Measurements from ENCODE around the gene LAMC3. TPM values are rescaled to one million over a fixed set of nuclear protein-coding genes. Genes with fewer than 3 reads are reported as not detected.
"Not testable (repeated sequence)": the region's sequence is repeated elsewhere in the genome, so short reads cannot be mapped to it uniquely, and the experiment has no call there.

Gene LAMC3
- polyA plus RNA-seq, 1 donor: 2.1 TPM

DNA sequence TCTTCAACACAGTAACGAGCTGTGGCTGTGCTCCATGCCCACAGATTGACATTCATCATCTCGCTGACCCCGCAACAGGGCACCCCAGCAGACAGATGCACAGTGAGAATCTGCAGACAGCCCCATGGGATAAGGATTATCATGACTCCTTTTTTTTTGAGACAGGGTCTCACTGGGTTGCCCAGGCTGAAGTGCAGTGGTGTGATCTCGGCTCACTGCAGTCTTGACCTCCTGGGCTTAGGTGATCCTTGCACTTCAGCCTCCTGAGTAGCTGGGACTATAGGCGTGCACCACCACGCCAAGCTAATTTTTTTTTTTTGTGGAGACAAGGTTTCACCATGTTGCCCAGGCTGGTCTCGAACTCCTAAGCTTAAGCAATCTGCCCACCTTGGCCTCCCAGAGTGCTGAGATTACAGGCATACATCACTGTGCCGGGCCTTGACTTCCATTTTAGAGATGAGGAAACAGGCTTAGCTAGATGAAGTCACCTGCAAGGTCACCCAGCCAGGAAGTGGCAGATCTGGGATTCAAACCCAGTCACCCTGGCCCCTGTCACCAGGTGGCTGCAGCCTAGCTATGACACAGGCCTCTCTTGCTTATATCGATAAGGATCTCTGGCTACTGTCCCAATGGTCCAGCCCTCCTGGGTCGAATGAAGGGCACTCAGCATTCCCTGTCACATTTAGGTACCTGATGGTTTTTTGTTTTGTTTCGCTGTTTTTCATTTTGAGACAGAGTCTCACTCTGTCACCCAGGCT is 92.4 kb downstream of the LAMC3 start:
- DNase-seq: no peak

DNA sequence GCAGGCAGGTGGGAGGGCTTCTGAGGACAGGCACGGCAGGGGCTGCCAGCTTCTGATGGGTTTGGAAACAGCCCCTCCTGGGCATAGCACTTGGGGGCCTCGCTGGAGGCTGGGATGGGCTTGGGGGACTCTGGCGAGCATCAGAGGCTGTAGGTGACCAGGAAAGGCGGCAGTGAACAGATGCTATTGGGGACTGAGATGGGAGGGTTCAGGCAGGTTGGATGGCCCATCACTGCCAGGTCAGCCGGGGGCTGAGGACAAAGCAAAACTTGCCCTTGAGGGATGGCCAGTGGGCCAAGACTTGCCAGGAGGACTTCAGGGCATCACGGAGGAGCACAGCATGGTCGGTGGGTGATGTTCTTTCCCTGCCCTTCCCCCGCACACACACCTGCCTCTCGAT is 94.0 kb downstream of the LAMC3 start:
- DNase-seq: no peak

DNA sequence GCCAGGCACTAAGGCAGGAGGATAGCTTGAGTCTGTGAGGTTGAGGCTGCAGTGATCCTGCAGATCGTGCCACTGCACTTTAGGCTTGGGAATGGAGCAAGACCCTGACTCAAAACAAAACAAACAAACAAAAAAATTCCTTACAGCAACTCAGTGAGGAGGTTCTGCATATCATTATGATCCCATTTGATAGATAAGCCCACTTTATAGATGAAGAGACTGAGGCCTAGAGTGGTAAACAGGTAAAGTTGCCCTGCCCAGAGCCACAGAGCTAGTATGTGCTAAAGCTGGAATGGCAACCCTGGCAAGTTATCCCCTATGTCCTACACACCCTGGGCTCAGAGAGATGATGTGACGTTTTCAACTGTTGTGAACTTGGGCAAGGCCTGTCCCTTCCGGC is 94.6 kb downstream of the LAMC3 start:
- no peak for DNase-seq

DNA sequence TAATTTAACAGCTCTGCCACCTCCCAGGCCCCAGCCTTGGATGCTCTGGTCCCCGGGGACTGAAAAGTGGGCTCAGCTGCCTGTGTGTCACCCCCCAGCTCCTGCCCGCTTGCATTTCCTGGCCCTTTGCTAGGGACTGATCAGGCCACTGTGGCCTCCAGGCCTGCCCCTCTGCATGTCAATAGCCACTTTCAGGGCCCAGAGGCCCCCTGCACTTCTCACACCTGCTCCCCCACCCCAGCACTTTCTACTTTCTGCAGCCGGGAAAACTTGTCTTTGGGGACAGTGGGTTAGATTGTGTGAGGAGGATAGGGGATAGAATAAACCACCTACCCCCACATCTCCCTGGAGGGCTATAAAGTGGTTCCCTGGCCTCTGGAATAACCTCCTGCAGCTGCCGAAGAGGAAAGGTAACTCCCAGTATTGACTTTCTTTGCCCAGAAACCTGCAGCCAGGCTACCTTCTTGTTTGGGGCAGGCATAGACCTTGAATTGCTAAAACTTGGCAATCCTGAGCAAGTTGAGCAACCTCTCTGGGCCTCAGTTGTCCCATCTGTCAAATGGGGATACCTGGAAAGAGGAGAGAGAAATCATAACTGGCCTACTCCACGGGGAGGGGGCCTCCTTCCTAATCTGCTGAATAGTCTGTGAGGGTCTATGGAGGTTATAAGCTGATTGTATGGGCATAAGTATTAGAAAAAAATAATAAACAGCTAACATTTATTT is 95.2 kb downstream of the LAMC3 start:
- no peak for DNase-seq

DNA sequence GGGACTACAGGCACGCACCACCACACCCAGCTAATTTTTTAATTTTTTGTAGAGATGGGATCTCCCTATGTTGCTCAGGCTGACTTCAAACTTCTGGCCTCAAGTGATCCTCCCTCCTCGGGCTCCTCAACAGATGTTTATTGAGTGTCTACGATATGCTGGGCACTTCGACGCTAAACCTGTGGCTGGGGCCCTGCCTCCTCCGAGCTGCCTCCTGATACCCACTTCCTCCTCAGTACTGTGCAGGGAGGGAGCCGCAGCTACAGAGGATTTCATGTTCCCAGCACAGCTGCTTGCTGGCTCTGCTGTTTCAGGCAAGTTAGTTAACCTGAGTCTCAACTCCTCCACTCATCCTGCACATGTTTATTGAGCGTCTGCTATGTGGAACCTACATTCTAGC is 97.0 kb downstream of the LAMC3 start:
- no peak for DNase-seq

DNA sequence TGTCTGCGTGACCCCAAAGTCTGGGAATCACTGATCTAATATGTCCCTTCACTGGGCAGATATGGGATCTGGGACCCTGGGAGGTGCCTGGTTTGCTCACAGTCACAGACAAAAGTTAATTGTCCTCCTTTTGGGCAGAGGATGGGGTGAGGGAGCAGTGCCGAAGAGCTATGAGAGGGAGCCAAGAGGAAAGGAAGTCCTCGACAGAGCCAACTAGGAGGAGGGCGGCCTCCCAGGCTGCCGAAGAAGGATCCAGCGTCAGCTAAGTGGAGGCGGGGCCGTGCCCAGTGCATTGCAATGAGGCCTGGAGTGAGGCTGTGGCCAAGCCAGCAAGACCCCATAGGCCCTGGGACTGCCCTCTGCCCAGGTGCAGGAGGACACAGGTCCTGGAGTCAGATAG is 98.8 kb downstream of the LAMC3 start:
- DNase-seq: no peak

DNA sequence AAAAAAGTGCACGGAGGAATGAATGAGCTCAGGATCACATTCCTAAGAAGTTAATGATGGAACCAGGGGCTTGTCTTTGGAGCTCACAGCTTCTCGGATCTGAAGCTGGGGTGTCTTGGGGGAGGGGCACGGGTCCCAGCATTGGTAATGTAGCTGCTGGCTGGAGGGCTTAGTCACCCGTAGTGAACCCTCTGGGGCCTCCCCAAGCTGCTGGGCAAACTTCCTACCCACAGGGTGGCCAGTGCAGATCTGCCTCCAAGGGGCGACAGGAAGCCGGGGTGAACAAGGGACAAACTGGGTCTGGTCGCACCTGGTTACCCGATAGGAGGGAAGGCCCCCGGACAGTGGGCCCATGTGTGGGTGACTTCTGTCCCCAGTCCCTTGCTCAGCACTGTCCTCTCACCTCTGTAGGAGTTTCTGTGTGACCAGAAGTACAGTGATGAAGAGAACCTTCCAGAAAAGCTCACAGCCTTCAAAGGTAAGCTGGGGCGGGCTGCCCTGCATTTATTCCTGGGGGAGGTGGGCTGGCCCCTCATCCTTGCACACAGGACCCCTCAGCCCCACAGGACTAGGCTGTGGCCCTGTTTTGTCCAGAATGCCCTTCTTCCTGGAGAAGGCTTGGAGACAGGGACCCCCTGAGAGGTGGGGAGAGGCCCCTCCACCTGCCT is 102.3 kb downstream of the LAMC3 start:
- no peak for DNase-seq

DNA sequence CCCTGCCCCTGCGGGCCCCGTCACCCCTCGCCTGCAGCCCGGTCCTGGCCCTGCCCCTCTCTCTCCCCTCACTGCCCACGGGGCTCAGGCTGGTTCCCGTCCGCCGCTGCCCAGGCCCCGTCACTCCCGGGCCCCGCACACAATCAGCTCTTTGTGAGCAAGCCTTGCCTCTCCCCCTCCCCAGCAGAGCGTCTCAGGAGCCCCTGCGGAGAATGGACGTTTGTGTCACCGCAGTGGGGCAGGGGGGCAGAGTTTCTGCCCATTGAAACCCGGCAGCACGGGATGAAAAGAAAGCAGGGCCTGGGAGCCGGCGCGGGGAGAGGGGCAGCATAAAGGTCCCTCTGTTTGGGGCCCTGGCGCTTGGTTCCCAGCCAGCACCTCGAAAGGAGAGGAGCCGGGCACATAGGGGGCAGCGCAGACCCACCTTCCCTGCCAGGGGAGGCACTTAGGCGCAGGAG is 102.9 kb downstream of the LAMC3 start:
- DNase-seq: no peak

DNA sequence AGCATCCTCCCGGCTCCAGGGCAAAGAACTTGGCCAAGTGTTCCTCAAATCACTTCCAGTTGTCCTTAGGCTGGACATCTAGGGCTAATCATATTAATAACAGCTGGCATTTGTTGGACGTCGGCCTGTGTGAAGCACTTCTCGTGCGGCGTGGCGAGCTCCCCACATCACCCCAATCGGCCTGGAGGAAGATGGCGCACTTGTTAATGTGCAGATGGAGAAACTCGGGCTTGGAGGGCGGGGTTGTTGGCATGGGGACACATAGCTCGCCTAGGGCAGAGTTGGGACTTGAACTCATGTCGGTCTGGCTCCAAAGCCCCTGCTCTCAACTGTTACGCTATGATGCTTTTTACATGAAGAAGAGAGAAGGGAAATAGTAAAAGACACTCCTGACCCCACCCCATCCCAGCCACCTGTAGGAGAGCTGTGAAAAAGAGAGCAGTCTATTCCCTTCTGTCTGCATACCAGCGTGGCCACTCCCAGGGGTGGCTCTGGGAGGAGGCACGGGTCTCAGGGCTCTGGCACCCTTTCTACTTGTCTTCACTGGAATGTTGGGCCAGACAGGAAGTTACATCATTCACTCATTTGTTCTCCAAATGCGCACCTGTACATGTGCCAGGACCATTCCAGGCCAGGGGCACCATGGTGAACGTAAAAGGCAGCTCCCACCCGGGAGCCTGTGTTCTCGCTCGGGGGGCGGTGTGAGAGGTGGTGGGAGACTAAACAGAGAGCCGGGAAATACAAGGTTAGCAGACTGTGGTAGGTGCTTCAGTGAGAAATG is 103.6 kb downstream of the LAMC3 start:
- DNase-seq: no peak

DNA sequence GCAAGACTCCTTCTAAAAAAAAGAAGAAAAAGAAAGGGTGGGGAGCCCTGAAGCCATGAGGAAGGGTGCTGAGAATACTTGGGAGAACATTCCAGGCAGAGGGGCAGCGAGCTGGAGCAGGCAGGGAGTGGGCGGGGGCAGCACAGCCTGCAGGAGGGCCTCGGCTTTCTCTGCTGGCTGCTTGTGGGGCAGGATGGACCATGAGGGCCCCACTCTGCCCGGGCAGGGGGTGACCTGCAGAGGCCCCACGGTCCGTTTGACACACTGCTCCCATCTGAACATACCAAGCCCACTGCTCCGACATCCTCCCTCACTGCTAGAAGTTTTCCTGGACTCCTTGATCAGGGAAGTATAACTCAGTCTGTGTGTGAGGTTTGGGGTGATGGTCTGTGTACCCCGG is 104.7 kb downstream of the LAMC3 start:
- DNase-seq: no peak

DNA sequence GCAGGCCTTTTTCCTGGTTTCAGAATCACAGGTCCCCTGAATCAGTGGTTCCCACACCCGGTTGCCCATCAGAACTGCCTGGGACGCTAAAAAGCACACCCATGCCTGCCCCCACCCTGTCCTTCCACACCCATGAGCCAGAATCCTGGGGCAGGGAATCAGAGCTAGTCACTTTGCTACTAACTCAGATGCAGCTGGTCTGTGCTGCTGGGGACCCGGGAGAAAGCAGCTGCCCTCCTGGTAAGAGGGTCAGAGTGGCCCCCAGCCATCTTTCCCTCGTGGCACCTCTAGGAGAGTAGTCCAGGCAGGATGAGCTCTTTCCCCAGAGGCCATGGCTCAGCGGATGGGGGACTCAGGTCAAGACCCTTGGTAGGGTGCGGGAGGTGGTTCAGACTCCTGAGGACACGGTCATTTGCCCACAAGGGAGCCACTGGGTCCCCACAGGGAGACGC is 105.1 kb downstream of the LAMC3 start:
- DNase-seq: no peak

DNA sequence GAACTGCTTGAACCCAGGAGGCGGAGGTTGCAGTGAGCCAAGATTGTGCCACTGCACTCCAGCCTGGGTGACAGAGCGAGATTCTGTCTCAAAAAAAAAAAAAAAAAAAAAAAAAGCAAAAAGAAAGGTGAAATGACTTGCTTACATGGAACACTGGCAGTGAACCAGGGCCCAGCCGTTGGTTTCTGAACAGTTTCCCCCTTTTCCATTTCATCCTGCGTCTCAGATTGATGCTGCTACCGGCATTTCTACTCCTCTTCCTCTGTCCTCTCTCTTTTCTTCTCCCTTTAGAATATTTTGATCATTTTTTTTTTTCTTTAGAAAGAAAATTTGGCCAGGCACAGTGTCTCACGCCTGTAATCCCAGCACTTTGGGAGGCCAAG is 106.4 kb downstream of the LAMC3 start:
- DNase-seq: not testable (repeated sequence)

DNA sequence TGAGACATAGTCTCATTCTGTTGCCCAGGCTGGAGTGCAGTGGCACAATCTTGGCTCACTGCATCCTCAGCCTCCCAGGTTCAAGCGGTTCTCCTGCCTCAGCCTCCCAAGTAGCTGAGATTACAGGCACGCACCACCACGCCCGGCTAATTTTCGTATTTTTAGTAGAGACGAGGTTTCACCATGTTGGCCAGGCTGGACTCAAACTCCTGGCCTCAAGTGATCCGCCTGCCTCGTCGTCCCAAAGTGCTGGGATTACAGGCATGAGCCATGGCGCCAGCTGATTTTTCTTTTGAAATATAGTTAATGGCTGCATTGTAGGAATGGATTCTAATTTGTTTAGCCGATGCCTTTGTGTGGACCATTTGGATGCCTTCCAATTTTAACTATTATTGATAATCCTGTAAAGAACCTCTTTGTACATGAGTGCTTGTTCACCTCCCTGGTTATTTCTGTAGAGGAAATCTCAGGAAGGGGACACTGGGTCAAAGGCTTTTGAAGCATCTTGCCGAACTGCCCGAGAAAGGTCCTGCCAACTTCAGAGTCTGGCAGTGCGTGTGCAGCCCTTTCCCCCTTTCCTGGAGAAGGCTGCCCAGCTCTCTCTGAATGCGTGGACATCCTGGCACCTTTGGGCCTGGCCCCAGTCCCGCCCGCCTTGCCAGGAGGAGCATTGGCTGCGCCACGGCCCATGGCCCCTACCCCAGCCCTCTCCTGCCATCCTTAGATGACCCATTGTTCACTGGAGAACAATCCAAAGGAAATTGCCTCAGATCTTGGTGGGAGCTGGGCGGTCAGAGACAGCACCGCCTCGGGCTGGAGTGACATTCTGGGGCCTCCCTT is 107.5 kb downstream of the LAMC3 start:
- DNase-seq: no peak

DNA sequence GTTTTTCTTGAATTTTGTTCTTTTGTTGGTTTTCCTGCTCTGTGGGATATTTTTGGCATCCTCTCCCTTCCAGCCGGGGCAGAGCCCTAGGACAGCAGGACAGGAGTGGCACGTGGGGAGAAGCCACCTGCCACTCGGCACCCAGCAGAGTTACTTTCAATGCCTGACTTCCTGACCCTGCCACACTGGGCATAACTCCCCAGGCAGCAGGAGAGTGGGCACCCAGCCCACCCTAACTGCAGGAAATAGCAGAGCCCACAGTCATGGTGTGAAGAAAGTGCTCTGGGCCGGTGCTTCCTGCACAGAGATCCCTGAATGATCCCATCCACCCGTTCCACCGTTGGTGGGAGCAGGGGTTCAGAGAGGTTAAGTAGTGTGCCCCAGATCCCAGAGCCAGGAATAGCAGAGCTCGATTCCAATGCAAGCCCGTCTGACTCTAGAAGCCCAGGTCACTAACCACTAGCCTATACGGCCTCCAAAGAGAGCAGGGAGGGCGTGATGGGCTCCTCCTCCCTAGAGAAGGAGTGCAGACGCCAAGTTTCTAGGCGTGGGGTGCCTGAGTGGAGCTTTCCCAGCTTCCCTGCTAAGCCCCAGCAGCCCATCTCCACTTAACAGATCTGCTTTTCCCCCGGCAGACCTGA is 108.3 kb downstream of the LAMC3 start:
- no peak for DNase-seq

DNA sequence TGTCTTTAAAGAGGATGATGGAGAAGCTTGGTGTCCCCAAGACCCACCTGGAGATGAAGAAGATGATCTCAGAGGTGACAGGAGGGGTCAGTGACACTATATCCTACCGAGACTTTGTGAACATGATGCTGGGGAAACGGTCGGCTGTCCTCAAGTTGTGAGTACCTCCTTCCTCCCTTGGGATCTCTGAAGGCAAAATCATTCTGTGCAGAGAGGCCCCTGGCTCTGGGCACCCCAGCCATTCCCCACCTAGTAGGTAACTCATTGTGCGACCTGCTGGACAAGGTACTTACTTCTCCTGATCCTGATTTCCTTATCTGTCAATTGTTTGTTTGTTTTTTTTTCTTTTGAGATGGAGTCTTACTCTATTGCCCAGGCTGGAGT is 108.8 kb downstream of the LAMC3 start:
- no peak for DNase-seq

DNA sequence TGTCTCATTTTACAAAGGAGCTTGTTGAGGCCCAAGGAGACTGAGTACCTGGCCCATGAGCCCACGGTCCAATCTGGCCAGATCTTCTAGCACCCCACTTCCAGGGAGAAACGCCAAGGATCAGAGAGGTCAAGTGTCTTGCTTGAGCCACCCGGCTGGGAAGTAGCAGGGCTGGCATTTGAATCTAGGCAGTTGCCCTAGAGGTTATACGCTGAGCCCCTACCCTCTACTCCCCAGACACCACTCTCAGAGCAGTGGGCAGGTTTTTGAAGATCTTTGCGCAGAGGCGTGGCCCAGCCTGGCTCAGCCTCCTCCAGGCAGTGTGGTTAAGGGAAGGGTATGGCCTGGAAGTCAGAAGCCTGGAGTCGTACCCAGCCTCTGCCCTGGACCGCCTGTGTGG is 110.6 kb downstream of the LAMC3 start:
- no peak for DNase-seq

DNA sequence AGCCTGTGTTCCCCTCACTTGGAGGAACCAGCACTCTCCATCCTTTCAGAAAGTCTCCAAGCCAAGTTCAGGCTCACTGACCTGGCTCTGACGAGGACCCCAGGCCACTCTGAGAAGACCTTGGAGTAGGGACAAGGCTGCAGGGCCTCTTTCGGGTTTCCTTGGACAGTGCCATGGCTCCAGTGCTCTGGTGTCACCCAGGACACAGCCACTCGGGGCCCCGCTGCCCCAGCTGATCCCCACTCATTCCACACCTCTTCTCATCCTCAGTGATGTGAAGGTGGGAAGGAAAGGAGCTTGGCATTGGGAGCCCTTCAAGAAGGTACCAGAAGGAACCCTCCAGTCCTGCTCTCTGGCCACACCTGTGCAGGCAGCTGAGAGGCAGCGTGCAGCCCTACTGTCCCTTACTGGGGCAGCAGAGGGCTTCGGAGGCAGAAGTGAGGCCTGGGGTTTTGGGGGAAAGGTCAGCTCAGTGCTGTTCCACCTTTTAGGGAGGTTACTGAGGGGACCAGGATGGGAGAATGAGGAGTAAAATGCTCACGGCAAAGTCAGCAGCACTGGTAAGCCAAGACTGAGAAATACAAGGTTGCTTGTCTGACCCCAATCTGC is 111.8 kb downstream of the LAMC3 start:
- DNase-seq: no peak

DNA sequence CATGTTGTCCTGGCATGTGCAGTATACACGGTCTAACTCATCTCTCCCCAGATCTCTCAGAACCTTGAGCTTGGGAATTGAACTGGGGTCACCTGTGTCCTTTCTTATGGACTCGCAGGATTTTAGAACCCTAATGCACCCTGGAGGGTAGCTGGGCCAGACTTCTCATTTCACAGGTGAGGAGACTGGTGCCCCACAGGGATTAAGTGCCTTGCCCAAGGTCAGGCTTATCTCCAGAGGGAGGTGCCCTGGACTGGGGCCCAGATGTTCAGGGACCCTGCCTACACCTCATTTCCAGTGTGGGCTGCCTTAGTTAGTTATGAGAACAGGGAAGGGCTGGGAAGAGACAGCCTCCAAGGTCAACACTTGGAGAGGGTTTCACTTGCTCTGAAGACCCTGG is 112.4 kb downstream of the LAMC3 start:
- DNase-seq: no peak

DNA sequence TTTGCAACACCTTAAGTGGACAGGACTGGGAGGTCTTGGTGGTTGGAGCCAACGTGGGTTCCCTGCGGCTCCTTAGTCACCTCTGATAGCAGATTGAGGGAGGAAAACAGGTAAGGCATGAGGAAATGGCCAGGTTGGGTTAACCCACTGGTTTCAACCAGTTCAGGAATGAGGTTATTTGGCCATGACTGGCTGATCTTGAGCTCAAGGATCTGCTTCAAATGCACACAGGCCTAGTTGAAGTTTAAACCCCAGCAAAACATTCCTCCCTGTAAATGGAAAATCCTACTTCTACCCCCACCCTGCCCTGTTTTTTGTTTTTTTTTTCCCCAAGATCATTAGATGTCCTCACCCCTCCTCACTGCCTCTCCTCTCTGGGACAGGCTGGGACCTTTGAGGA is 113.2 kb downstream of the LAMC3 start:
- no peak for DNase-seq

DNA sequence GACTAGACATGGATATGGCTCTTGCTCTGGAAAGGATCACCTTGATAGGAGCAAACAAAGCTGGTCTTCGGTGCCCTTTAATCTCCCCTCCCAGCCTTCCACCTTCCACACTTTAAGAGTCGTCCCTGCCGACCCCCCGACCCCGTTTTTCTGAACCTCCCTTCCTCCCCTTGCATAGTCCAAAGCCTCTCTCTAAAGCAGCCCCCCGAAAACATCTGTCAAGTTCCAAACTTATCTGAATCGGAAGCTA is 116.0 kb downstream of the LAMC3 start:
- DNase-seq: no peak
